Myocyte (in vitro differentiated cells): ENCODE measurements around the gene TNS3. TPM values are rescaled to one million over a fixed set of nuclear protein-coding genes. Genes with fewer than 3 reads are reported as not detected.

Experiments used
- DNase-seq: peaks from one replicate; pipeline ENCODE4 v3.0.0-alpha.2; 2012; ENCODE audit warnings: low read depth
- total RNA-seq: library from RNA; depleted of rRNA; stranded (reverse); fragments of >200 nt; gene quantifications from 2 replicates; pipeline ENCODE4 v1.2.3, GENCODE V29; 2014

TNS3 gene
- total RNA-seq, 1 donor from 2014 or later, result 241 TPM

DNA sequence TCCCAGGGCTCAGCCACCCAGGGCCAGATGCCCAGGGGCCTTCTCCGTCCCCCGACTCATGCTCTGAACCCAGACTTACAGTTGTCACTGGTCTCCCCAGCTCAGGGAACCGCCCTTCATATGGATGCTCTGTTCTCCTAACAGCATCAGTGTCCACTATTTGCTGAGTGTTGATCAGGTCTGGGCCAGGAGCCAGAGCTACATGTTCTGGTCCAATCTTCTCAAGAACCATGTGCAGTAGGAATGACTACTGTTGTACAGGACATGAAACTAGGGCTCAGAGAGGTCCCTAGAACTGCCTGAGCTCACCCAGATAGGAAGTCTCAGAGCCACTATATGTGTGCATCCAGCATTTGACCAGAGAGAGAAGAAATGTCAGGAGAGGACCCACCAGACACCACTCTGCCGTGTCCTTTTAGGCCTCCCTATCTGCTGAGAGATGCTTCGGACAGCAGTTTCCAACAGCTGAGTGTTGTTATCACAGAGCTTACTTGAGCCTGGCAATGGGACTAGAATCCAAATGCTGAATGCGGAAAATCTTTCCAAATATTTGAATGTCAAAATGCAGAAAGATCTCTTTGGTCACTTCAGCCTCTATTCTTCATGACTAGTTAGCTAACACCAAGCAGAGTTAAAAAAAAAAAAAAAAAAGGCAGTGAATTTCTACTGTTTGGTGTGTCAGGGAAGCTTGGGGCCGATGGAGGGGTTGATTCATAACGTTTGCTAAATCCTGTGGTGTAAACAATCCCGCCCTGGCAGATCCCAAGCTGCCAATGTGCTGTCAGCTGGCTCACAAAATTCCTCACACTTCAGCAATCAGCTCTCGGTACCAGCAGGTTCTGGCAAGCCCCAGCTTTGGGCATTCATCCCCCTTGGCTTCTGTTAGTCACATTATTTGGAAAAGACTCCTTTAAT is 246.1 kb downstream of the TNS3 start:
- DNase-seq, result peak; percentile 98

DNA sequence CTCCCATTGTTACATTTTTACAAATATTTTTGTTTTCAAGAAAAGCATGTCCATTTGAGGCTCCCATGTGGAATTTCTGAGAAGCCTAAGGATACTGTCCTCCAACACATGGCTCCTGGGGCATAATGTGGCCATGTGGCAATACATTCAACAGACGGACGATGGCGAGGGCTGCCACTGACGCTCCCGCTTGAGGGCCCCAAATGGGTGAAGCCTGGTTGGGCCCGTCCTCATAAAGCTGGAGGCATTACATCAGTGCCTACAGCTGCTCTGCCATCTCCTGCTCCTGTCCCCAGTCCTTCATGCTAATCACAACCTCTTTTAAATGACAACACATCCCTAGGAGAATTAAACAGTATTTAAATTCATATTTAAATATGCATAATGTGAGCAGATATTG is 246.8 kb downstream of the TNS3 start:
- DNase-seq, result no peak

DNA sequence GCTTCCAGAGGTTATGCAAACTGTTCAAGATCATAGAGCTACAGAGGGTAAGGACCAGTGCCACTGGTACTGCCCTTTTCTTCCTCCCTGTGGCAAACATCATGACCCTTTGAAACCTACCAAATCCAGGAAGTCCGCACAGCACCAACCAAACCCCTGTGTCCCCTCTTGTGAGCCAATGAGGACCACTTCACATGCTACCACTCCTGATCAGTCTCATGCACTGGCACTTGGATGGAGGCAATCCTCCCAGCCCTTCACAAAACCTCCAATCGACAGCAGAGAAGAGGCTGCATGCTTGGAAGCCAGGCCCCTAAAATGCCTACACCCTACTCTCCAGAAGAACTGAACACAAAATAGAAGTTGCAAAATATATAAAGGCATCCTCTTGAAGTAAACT is 248.0 kb downstream of the TNS3 start:
- no peak for DNase-seq

DNA sequence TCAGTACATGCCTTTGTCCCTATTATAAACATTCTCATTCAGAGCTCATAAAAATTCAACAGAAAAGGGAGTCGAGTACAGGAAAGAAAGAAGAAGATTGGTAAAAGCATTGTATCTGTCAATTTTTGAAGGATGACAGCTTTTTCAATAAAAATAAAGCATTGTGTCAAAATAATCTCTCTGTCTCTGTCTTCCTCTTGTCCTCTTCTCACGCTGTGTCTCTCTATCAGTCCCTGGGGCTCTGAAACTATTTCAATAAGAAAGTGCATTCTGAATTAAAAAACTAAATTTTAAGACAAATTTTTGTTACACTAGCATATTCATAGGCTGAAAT is 248.4 kb downstream of the TNS3 start:
- DNase-seq, result no peak

DNA sequence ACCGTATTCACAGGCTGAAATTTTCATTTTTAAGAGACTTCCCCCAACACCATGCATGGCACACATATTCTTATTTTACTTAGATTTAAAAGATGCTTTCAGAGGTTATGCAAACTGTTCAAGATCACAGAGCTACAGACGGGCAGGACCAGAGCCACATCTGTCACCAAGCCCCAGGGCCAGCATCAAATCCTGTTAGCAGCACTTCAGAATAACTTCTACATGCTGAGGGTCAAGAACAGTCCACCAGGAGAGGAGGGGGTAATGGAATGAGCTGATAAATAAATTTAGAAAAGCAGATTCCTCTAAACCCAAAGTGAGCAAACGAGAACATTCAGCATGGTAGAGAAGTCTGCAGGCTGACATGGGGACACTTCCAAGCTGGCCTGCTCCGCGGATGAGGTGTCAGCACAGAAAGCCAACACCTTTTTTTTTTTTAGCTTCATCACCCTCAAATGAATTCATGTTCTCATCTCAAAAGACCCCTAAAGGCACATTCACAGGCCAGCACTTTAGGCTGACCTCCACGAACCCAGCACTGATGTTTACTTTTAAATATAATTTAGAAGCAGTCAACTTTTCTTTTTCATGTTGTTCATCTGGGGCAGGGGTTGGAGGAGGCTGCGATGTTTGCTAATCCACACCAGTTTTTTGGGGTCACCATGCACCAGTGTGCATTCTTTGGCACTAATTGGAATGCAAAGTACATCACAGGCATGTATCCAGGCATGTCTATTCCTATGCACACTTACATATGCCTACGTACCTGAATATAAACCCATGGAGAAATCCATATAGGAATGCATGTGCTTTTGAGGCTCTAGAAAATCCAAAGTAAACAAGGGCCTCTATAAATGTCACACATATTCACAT is 249.0 kb downstream of the TNS3 start:
- DNase-seq, result no peak

- no peak for DNase-seq
Observed at GRCh38 chr7:47332213-47332612, 249.7 kb downstream of the TNS3 start.

DNA sequence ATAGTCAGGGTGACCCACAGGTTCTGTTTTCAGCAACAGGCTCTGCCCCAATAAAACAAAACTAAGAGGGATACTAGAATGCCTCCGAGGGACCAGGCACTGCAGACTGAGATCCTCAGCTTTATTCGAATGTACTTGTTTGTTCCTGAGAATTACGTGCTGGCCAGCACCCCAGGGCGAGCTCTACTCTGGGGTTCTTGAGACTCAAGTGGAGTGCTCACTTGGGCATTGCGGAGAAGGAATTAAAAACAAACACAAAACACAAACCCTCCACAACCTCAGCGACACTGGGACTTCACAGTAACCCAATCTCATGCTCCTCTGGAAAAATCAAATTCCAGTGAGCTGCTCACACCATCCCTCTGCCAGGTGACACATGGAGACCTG is 250.7 kb downstream of the TNS3 start:
- no peak for DNase-seq

- DNase-seq, result no peak
Observed at GRCh38 chr7:47330561-47331178, 251.2 kb downstream of the TNS3 start.

DNA sequence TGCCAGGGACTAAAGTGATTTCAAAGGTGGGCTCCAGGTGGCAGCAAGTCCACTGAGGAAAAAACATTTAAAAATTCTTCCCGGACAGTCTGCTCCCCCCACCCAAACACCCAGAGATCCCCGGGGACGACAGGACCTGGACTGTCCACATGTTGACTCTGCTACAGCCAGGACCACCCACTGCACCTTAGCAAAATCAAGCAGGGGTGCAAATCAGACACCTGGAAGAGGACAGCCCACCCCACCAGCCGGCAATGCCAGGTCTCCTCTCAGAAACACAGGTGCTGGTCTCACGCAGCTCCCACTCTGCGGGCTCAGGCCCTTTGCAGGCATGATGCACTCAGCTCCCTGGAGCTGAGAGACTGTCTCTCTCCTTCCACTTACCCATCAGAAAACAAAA is 251.9 kb downstream of the TNS3 start:
- no peak for DNase-seq

DNA sequence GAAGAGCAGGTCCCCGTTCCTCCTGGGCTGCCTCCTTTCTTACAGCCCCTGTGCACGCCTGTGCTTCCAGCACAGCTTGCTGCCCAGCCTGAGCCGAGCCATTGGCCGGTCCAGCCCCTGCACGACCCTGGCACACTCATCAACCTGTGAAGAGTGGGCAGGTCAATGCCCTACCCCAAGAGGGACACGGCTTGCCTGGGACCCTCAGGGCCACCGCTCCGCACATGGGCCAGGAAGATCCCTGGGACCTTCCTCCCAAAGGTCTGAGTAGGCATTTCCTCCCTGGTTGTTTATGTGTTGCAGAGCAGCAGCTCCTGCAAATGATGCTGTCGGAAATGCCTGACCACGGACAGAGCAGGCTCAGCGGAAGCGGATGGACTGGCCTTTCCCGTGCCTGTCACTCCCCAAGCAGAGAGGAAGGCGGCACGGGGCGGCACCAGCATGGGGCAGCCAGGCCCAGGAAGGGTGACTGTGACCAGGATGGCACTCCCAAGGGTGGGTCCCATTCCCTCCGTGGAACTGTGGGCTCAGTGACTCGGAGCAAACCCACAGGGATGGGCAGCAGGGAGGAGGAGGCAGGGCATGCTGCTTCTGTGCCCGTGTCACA is 252.5 kb downstream of the TNS3 start:
- peak; percentile 56 for DNase-seq

DNA sequence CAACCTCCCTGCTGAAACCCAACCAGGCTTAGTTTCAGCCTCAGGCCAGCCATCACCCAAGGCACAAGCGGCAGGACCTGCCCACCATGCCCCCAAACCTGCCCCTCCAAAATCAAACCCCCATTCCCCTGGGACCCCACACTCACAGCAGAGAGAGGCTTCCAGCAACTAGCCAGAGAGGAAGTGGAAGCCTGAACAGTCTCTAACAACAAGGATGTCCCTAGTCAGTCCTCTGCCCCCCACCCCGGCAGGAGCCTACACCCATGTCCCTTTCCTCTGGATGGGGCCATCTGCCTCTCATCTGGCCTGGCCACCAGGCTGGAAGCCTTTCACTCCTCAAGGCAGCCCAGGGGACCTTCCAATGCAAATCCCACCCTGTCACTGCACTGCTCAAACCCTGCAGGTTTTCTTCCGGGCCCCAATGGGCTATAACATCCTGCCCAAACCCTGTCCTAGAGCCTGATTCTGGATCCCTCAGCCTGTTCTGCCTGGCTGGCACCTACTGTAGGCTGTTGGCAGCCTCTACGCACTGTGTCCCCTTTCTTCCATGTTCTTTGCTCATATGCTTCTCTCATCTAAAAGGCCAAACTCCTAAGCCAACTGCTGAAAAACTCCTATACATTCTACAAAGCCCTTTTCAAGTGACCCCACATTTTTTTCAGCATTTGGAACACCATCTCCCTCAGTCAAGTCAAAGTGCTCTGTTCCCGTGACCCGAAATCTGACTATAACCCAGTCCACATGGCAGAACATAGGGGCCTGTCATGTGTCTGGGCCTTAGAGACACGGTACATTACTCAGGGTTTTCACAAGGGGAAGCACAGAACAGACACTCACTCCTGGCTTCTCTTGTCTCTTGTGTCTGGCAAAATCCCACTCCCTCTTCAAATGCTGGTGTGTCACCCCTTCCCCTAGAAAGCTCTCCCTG is 253.3 kb downstream of the TNS3 start:
- DNase-seq, result no peak

DNA sequence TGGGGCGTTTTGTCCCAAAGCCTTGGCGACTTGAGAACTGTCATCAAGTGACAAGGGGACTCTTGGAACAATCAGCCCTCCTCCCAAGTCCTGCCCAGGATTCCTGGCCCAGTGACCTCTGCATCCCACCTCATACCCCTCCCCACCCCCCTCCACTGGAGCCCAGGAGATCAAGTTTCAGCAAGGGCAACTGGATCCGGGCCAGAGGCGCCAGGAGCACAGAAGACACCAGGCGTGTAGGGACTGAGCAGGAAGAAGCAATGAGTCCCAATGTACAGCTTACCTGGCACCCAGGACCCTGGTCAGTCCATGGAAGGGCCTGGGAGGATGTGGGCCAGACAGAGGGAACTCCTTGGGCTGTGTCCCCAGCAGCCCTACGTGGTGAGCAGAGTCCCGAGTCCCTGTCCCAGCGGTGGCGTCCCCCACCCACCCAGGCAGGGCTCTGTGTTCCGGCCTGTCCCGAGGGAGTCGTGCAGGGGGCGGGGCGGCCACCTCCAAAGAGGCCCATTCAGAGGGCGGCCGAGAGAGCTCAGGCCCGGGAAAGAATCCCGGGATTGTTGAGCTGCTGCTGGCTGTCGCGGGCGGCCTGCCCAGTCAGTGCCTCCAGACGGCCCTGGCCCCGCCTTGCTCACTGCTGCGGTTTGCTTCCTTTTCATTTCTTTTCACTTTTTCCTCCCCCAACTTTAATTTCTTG is 254.1 kb downstream of the TNS3 start:
- peak; percentile 91 for DNase-seq

DNA sequence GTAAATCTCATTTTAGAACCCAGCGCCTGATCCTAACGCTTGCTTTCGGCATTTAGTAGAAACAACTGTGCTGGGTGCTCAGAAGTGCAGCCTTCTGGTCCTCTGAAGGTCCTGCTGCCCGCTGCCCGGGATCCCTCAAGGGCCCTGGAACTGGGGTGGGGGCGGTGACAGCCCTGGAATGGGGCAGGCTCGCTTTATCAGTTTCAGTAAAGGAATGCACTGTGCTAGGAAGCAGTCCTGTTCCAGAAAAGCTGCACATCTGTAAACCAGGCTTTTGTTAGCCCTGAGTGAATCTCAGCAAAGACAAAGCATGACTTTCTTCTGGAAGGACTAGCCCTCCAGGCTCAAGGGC is 254.6 kb downstream of the TNS3 start:
- DNase-seq, result no peak

DNA sequence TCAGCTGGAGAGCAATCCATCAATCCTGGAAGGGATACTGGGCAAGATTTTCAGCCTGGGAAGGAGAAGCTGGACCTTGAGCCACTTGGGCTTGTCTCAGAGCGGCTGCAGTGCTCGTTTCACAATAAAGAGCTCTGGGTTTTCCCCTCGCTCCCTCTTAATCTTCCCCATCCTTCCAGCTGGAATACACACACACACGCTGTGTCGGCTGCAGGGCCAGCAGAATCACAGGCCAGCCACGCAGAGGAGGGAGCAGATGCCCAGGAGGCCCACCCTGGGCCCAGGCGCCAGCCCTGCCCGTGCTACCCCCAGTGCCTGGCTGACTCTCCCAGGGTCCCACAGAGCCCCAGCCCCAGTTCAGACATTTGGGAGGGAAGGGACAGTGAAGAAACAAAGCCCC is 255.1 kb downstream of the TNS3 start:
- no peak for DNase-seq

GRCh38 chr7:47326220-47326619 is 255.7 kb downstream of the TNS3 start:
- DNase-seq, result no peak

DNA sequence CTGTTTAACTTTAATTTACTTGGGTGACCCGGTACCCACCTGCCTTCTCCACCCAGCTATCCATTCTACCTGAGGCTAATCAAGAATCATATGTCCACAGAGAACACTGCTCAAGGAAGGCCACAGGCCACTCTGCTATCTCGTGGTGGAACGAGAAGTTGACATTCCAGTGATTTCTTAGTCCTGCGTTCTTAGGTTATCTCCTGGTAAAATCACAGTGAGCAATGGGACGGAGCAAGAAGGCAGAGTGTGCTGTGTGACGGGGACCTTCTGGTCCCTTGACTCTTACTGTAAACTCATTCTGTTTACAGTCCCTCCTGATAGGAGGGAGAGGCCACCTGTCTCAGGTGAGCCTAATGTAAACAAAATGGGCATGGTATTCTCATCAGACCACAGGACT is 256.6 kb downstream of the TNS3 start:
- no peak for DNase-seq

GRCh38 chr7:47323904-47324303 is 258.0 kb downstream of the TNS3 start:
- no peak for DNase-seq

GRCh38 chr7:47322731-47323130 is 259.2 kb downstream of the TNS3 start:
- no peak for DNase-seq

DNA sequence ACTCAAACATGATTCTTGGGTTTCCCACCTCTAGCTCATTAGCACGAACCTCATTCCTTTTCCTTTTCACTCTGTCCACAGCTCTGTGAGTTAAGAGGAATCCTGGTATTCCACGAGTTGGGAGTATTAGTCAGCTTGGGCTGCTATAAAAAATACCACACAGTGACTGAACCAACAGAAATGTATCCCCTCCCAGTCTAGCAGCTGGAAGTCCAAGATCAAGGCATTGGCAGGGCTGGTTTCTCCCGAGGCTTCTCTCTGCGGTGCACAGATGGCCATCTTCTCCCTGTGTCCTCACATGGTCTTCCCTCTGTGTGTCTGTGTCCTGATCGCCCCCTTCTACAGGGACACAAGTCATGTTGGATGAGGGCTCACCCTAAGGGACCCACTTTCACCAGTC is 261.6 kb downstream of the TNS3 start:
- DNase-seq, result peak; percentile 87
